GM18868 (cell line): Measurements from ENCODE around the gene PGBD5.
"Not testable (repeated sequence)": the region's sequence is repeated elsewhere in the genome, so short reads cannot be mapped to it uniquely, and the experiment has no call there.

Source experiments
- ATAC-seq: cut with Tn5 transposase; IDR thresholded peaks from one replicate; pipeline ENCODE4 v1.9.1; 2021; ENCODE audit warnings: mild to moderate bottlenecking, moderate library complexity; ENCODE audit not compliant: unreplicated experiment

Gene PGBD5

DNA sequence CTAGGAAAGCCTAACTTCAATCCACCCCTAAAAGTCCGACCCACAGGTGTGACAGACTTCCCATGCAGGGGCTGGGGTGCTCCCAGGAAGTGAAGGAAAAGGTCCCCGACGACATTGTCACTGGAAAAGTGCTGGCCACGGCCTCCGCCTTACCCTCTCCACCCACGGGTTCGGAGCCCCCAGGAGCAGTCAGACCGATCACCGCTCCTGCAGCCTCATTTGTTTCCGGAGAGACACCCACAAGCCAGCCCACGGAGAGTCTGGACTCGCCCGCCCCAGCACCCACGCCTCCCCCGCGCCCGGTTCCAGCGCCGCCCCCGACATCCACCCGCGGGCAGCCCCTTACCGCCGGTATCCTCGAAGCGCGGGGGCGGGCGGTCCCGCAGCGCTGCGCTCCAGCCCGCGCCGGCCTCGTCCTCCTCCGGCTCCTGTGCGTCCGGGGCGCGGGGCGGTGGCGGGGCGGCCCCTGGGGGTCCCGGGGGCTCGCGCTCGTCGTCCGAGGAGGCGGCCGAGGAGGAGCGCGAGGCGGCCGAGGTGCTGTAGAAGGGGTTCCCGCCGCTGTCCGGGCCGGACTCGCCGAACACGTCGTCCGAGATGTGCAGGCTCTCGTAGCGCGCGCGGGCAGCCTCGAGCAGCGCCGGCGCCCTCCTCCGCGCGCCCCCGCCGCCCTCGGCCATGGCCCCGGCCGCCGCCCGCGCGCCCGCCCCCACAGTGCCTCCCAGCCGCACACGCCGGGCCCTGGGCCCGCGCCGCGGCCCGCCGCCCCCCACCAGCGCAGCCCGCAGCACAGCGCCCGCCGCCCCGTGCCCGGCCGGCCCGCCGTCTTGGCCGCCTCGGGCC is 660 bp downstream of the PGBD5 start:
- ATAC-seq = no peak

DNA sequence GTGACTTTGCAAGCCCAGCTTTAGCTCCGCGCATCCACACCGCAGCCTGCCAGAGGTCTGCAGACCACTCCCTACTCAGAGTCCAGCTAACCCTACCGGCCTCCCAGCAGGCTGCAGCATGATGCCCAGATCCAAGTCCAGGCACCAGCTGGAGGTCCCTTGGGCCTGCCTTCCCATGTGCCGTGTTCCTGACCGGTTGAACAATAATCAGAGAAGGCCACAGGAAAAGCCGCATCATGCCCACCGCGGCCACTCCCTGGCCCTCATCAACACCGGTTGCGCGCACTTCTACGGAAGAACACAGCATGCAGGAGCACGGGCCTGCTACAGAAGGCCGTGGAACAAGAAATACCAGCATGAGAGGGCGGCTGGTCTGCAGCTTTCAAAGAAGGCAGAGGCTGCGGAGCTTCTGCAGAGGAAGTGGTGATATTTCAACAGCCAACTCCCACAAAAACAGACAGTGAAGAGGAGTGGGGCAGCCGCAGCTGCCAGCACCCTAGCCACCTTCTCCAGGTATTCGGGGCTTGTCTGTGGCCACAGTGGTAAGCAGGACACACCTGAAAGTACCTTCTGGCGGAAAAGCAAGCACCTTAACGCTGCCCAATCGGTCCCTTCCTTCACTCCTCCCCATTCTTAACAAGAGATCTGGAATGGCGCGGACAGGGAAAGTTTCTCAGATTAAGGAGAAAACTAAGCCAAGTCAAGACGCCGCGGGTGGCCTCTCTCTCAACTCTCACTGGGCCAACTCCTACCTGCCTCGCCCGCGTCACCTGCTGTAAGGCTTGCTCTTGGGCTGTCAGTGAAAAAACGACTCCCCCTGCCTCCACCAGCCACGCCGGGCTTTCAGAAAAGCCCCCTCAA is 1.5 kb downstream of the PGBD5 start:
- no peak for ATAC-seq

DNA sequence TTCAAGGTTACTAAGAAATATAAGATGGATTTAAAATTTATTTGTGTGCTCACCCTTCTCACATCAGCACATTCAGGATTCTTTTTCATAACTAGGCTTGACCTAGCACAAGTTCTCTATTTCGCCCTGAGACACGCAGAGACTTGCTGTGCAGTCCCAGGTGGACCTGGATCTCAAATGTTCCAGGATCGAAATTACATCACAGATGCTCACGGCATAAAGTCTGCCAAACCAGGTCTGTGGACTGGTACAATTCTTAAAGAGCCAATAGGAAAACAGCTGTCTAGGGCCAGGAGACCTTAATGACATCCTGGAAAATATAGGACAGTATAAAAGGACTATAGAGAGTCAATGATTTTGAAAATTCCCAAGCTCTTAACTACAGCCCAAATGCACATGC is 2.2 kb downstream of the PGBD5 start:
- no peak for ATAC-seq

DNA sequence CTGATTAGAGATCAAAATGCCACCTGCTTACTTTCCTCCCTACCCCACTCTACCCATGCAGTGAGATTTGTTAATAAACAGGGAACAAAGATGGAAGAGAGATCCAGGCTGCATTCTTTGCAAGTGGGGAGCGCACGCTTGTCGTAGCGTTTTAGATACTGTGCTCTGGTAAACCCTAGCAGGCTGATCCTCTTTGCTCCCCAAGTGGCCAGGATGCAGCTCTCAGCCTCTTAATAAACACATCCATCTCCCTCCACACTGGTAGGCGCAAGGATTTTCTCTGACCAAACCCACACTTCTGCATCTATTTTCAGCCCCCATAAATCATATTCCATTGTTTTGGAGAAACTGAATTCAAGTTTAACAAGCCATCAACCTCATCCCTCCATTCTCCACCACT is 2.9 kb downstream of the PGBD5 start:
- no peak for ATAC-seq

DNA sequence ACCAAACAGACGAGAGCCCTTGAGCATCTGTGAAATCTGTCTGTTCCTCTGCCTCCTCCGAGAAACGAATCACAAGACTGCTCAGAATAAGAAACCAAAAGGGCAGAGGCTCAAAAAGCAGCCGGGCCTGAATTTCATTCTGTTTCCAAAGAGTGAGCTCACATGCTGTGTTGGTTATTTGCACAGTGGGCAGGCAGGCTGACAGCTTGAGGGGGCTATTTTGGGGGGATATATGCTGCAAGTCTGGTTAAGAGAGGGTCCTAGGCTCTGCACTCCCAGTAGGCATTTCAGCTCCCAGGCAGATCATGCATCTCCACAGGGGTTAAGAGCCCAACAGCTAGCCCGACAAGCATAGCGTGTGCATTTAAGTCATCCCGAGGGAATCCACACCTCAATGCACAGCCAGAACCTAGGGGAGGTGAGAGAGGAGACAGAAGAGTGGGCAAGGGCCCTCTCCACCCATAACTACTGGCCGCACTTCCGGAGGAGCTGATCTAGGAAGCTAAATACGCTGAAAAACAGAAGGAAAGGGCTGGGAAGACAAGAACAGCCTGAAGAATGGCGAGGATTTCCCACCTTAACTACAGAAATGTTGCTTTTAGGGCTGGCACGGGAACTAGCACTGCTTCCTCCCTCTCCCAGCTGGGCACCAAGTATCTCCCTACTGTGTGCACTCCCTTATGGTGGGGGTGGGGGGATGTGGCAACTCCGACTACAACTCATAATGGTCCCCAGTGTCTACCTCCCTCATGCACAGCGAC is 3.7 kb downstream of the PGBD5 start:
- ATAC-seq = no peak

DNA sequence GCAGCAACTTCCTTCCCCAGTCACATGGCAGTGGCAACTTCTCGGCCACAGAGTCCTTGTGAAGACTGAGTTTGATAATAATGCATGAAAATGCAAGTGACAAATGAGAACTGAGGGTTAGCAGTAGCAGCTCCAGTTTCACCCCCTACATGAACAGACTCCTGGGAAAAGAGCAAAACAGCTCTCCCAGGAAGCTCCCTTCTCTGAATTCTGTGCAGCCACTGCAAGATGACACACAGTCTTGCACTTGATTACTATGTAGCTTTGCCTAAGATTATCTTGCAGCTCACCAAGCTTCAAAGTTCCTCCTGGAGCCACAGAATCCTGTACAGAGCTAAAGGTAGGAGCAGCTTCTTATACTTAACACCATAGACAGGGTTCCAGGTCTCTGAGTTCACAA is 4.7 kb downstream of the PGBD5 start:
- no peak for ATAC-seq

DNA sequence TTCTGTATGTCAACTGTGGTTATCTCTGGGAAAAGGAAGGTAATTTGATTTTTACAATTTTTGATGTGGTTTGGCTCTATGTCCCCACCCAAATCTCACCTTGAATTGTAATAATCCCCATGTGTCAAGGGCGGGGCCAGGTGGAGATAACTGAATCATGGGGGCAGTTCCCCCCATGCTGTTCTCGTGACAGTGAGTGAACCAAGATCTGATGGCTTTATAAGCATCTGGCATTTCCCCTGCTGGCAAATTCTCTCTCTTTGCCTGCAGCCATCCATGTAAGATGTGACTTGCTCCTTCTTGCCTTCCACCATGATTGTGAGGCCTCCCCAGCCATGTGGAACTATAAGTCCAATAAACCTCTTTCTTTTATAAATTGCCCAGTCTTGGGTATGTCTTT is 5.8 kb downstream of the PGBD5 start:
- ATAC-seq = not testable (repeated sequence)

DNA sequence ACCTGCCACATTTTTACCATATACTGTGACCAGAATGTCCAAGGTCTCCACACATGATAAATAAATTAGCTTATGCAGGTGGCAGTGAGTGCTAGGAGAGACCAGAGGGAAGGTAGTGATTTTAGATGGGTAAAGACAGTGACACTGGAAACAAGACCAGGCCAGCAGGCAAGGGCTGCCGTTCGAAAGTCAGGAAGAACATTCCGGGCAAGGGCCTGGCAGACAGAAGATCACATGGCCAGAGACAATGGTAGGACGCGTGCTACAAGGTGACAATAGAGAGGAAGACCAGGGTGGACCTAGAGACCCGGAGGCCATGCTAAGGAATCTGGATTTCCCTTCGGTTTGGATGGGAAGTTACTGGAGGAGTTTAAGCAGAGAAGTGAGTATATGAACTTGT is 9.7 kb downstream of the PGBD5 start:
- no peak for ATAC-seq

DNA sequence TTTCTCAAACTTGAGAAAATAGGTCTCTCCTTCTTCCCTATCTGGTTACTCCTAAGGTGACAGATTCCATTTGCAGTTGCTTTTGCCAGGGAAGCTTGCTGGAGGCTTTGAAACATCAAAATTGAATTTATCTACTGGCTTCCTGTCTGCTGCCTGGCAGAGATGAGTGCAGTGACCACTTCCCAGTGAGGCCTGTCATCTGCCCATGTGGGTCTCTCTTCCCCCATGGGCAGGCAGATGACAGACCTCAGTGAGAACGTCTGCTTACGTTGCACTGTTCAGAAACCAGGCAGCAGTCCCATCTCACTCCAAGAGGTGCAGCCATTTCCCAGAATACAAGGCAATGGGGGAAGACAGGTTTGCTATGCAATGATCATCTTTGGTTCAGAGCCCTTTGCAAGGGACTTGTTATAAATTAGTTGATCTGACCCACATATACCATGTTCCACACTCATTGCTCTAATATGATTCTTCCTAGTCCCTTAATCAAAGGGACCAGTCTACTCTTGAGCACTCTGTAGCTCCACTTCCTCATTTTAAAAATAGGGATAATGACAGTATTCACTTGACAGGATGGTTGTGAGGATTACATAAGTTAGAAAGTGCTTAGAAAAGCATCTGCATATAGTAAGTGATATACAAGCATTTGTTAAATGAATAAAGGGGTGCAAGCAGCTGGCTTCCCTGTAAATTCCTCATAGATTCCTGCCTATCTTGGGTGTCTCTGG is 10.6 kb downstream of the PGBD5 start:
- ATAC-seq = no peak

DNA sequence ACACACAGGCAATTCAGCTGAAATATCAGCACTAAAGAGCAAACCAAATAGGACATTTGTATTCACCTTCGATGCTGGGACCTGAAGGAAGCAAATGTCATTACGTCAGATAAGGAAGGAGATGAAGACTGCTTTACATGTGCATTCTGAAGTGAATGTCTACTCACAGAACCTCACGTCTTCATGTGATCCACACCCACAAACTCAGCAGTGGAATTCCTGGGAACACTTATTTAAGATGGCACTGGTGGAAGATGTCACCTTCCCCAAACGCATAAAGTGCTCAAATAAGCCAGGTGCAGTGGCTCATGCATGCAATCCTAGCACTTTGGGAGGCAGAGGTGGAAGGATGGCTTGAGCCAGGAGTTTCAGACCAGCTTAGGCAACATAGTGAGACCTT is 11.4 kb downstream of the PGBD5 start:
- no peak for ATAC-seq

DNA sequence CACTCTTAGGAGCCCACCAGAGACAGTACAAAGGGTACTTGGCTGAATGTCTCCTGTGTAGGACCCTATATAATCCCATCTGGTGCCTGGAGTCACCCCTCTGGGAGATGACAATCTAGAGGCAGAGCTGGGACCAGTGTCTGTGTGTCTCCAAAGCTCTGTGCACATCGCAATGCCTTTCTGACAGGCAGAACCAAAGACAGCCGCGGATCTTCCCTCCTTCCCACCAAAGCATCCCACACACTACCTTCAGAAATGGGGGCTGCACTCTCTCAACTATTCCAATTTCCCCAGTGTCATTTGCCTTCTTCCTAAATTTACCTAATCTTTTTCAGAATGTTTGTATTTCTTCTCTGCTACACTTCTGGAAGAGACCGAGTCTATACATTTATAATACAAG is 12.0 kb downstream of the PGBD5 start:
- no peak for ATAC-seq

DNA sequence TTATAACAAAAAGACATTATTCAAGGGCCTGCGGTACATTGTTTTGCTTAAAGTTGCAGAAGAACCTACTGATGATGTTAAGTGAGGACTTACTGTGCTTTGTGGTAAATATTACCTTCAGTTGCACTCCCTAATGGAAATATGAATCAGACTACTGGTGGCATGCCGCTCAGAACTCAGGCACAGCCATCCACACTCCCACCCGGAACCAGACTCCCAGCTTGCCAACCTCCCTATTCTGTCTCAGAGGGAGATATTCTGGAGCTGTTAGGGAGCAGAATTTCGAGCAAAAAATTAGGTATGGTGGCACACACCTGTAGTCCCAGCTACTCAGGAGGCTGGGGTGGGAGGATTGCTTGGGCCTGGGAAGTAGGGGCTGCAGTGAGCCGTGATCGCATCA is 13.1 kb downstream of the PGBD5 start:
- no peak for ATAC-seq

DNA sequence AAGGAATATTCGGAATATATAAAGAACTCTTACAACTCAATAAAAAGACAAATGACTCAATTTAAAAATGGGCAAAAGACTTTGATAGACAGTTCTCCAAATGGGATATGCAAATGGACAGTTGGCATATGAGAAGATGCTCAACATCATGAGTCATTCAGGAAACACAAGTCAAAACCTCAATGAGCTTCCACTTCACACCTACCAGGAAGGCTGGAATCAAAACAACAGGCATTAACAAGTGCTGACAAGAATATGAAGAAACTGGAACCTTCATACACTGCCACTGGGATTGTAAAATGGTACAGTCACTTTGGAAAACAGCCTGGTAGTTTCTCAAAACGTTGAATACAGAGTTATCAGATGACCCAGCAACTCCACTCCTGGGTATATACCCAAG is 17.2 kb downstream of the PGBD5 start:
- ATAC-seq = no peak

DNA sequence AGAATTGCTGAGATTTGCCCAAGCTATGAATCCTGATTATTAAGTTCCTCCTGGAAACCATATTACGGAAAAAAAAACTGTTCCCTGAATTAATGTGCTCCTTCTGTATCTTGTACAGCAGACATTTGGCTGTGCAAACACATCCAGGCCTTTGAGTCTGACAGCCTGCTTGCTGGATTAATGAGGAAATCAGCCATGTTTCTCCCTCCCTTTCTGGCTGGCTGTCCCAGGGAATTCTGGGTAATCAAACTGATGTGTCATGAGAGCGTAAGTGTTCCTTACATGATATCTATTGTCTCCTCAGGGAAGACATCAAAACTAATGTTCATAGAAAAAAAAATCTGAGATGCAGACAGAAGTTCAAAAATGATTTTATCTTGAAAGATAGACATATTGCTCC is 18.8 kb downstream of the PGBD5 start:
- no peak for ATAC-seq

DNA sequence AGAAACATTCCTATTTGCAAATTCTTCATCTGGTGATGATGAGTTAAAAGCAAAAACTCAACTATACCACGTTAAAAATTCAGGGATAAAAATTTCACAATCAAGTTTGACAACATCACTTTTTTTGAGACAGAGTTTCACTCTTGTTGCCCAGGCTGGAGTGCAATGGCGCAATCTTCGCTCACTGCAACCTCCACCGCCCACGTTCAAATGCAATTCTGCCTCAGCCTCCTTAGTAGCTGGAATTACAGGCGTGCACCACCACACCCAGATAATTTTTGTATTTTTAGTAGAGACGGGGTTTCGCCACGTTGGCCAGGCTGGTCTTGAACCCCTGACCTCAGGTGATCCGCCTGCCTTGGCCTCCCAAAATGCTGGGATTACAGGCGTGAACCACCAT is 19.4 kb downstream of the PGBD5 start:
- not testable (repeated sequence) for ATAC-seq

DNA sequence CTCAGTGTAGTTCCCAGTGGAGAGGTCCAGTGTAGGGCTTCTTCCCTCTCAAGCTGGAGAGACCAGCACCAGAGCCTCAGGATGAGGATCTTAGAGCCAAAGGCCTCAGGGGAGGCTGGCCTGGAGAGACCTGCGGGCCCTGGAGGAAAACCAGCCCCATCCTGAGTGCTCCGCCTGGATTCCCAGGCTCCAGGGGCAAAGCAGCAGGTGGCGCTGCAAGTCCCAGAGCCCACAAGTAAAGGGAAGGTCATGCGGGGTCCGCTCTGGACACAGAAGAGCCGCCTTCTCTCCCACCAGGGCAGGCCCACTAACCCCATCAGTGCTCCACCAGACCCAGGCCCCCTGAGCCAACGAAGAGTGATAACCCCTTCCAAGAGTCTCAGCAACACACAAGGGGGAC is 22.7 kb downstream of the PGBD5 start:
- ATAC-seq = no peak

DNA sequence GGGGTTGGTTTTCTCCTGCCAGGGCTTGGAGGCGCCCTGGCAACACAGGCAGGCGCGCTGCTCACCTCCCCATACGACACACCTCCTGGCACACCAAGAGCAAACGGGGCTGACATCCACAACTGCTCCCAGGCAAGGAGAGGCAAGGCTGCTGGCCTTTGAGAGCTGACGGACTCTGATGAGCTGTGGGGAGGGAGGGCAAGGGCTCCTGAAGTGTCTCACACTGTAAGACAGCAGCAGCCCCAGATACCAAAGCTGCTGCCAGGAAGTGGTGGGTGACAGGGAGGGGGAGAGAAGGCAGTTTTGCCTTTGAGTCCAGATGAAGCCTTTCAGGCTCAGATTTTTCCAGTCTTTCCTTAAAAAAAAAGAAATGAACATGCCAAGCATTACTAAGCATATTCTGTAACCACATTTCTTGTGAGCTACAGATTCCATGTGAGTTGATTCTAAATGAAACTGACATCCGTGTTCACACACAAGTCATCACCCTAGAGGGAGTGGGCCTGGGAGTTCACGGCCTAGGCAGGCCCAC is 24.3 kb downstream of the PGBD5 start:
- ATAC-seq = no peak

DNA sequence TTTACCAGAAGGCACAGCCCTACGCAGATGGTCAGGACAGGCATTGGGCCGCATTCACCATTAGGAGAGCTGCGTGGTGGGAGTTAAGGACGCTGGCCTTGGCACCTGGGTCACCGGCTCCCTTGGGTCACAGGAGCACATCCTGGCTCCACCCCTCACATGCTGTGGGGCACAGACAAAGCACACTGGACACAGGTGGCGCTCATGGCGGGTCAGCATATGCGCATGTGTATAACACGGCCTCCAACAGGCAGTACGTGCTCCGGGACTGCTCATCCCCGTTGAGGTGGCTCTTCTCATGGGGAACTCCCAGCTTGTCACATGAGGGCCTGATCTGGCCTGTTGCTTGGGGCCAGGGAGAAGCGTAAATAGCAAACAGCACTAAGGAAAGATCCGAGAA is 25.0 kb downstream of the PGBD5 start:
- no peak for ATAC-seq

DNA sequence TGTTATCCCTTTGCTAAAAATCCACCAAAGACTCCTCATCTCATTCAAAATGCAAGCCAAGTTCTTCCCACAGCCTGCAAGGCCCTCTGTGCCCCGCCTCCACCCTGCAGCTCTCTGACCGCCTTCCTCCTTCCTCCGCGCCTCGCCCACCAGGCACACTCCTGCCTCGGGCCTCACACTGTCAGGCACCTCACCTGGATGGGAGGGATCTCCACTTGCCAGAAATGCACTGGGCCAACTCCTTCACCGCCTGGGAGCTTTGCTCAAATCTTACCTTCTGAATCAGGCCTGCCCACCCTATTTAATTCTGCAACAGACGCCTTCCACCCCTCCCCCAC is 26.2 kb downstream of the PGBD5 start:
- ATAC-seq = no peak

DNA sequence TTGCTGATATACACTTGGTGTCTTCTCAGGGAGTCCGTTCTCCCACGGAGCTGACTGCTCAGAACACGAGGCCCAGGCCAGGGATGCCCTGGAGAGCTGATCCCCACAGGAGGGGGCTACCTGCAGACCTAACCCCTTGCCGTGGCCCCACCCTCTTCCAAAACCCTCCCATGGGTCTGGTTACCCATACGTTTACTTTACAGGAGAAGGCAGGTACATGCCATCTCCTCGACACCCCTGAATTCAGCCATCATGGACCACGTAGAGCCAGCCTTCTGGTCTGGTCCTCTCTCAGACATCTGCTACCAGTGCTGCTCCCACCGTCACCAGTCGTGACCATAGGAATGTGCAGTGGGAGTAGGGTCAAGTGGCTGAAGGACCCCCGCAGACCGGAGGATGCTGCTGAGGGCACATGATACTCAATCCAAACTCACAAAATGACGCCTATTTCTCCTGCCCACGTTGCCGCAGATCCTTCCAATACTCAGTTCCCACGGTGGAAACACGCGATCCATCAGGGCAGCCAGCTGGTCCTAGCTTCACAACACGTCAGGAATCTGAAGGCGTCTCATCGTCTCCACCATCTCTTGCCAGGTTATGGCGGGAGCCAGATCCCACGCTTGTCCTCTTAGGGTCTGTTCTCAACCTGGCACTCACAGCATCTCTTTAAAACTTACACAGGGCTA is 26.7 kb downstream of the PGBD5 start:
- no peak for ATAC-seq
